ENCODE data around the gene SLX9.

DNA sequence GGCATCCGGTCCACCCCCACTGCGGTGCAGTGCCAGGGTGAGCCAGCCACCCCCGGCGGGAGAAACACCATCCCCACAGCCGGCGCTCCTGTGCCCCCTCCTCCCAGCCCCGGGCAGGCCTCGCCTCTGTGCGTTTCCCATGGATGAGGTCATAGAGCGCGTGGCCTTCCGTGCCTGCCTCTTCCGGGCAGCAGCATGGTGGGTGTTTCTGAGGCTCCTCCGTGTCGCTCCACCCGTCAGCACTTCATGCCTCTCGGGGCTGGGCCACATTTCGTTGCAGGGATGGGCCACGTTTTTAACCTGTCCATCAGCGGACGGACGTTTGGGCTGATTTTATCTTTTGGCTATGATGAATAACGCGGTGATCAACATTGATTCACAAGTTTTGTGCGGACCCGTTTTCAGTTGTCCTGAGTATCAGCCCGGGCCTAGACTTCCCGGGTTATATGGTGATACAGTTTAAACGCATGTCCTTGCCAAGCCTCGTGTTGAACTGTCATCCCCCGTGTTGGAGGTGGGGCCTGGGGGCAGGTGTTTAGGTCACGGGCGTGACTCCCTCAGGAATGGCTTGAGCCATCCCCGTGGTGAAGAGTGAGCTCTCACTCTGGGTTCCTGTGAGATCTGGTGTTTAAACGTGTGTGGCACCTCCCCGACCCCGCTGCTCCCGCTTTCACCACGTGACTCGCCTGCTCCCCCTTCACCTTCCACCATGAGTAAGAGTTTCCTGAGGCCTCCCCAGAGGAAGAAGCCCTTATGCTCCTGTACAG is 64.8 kb downstream of the SLX9 start:
- TF ChIP-seq, protein P1, sequence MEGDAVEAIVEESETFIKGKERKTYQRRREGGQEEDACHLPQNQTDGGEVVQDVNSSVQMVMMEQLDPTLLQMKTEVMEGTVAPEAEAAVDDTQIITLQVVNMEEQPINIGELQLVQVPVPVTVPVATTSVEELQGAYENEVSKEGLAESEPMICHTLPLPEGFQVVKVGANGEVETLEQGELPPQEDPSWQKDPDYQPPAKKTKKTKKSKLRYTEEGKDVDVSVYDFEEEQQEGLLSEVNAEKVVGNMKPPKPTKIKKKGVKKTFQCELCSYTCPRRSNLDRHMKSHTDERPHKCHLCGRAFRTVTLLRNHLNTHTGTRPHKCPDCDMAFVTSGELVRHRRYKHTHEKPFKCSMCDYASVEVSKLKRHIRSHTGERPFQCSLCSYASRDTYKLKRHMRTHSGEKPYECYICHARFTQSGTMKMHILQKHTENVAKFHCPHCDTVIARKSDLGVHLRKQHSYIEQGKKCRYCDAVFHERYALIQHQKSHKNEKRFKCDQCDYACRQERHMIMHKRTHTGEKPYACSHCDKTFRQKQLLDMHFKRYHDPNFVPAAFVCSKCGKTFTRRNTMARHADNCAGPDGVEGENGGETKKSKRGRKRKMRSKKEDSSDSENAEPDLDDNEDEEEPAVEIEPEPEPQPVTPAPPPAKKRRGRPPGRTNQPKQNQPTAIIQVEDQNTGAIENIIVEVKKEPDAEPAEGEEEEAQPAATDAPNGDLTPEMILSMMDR (IDR thresholded peaks at IDR 0.05), result no peak
- no peak for TF ChIP-seq POLR2A (IDR thresholded peaks at IDR 0.05)

Measured in uterus (tissue), 2 donors.